ENCODE results near the gene TSC2. TPM values are rescaled to one million over a fixed set of nuclear protein-coding genes. Genes with fewer than 3 reads are reported as not detected.
"Not testable (repeated sequence)": the region's sequence is repeated elsewhere in the genome, so short reads cannot be mapped to it uniquely, and the experiment has no call there.

TSC2 gene
- total RNA-seq, 1 donor from 2014 or later = 80.1 TPM

DNA sequence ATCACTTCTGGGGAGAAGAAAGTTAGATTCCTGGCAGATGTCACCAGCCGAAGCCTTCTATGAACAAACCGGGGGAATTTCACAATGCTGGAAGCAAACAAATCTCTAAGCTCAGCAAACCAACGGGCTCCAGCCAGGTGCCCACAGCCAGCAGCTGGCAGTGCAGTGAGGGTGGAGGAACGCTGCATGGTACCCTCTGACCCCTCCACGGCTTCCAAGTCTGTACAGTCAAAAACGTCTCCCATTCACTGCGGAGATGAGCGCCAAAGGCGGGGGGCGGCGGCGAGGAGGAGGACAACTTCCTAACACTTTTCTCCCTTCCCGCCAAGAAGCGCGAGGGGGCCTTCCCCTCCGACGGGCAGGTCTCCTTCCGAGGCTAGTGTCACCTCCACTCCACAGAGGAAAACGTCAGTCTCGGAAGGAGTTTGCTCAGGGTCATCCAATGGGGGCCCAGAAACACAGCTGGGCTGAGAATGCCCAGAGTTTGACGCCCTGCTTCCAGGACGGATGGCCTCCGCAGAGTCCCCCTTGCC is 39.1 kb upstream of the TSC2 start:
- Histone ChIP-seq H3K9me3 (replicated peaks) (no peaks in the 10 kb centered on the region), H3K4me3 (peak overlapping the region; percentile 93), H3K27me3 (ENCODE audit: low read depth) (no peaks in the 10 kb centered on the region), H3K27ac (replicated peaks) (peak overlapping the region; percentile 91), H3K36me3 (no peaks in the 10 kb centered on the region), H3K4me1 (peaks cover 68% of the 10 kb centered on the region)
- TF ChIP-seq, protein P1, sequence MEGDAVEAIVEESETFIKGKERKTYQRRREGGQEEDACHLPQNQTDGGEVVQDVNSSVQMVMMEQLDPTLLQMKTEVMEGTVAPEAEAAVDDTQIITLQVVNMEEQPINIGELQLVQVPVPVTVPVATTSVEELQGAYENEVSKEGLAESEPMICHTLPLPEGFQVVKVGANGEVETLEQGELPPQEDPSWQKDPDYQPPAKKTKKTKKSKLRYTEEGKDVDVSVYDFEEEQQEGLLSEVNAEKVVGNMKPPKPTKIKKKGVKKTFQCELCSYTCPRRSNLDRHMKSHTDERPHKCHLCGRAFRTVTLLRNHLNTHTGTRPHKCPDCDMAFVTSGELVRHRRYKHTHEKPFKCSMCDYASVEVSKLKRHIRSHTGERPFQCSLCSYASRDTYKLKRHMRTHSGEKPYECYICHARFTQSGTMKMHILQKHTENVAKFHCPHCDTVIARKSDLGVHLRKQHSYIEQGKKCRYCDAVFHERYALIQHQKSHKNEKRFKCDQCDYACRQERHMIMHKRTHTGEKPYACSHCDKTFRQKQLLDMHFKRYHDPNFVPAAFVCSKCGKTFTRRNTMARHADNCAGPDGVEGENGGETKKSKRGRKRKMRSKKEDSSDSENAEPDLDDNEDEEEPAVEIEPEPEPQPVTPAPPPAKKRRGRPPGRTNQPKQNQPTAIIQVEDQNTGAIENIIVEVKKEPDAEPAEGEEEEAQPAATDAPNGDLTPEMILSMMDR (IDR thresholded peaks at IDR 0.05; ENCODE audit: borderline replicate concordance) = no peak
- intact Hi-C loops (cut with micrococcal nuclease) = no loop called here
- peak; percentile 17 for DNase-seq

DNA sequence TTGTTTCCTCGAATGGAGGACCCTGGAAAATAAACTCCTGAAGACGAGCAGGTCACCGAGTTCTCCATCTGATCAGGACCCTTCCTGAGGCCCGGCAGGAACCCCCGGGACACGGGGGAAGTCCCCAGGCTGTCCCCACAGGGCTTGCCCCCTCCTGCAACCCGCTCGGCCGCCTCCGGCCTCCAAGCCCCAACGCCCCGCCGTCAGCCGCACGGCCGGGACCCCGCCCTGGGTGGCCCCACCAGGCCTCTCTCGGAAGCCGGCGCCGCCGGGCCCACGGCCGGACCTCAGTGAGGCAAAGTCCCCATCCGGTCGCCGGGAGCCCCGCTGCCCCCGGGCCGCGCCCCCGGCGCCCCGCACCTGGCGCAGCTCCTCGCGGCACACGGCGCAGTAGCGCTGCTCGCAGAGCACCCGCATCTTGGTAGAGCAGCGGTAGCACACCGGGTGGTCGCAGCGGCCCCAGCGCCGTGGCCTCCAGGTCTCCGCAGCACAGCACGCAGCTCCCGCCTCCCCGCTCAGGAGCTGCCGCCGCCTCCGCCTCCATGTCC is 38.5 kb upstream of the TSC2 start:
- H3K36me3 ChIP-seq = no peaks in the 10 kb centered on the region
- peak overlapping the region; percentile 91 for H3K27ac ChIP-seq (replicated peaks)
- peaks cover 63% of the 10 kb centered on the region for H3K4me1 ChIP-seq
- no peaks in the 10 kb centered on the region for H3K9me3 ChIP-seq (replicated peaks)
- no peaks in the 10 kb centered on the region for H3K27me3 ChIP-seq (ENCODE audit: low read depth)
- H3K4me3 ChIP-seq = peak overlapping the region; percentile 93
- TF ChIP-seq, protein P1 (IDR thresholded peaks at IDR 0.05; ENCODE audit: borderline replicate concordance) = no peak
- intact Hi-C loops (cut with micrococcal nuclease) = no loop called here
- DNase-seq = peak; percentile 22

DNA sequence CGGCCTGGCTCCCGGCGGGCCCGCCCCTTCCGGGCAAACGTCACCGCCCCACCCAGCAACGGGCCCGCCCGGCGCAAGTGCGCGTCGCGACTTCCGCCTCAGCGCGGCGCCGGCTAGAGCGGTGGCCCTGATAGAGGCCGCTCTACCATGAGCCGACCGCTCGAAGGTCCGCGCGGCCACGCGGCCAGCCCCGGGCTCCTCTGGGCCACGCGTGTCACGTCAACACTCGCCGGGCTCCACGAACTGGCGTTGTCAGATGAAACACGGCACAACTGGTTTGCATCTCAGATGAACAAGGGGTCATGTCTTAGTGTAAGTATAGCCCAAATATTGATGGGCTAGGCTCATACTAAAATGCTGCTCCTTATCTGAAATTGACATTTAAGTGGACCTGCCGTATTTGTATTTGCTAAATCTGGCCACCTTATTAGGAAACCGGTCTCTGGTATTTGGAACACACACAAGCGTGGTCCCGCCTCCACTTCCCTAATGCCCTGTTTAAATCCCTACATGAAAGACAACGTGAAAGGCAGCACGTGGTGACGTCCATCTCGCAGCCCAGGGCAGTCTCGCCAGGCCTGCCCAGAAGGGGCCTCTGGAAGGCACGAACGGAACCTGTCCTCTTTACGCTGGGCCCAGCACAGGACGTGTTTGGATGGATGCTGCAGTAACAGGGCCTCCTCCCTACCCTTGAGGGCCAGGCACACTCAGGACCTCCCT is 37.8 kb upstream of the TSC2 start, which contains the start of gene ZNF598:
Gene ZNF598 (minus strand): TSS at position 31 of the 720 bp plus-strand sequence.
- Histone ChIP-seq H3K36me3 (no peaks in the 10 kb centered on the region), H3K9me3 (replicated peaks) (no peaks in the 10 kb centered on the region), H3K4me1 (peaks cover 56% of the 10 kb centered on the region), H3K4me3 (peak within 1 kb of the TSS; percentile 93), H3K27me3 (ENCODE audit: low read depth) (no peaks in the 10 kb centered on the region), H3K27ac (replicated peaks) (peak within 1 kb of the TSS; percentile 91)
- TF ChIP-seq, protein P1 (IDR thresholded peaks at IDR 0.05; ENCODE audit: borderline replicate concordance) = no peak
- peak; percentile 85 for DNase-seq
- intact Hi-C loops (cut with micrococcal nuclease) = no loop called here

DNA sequence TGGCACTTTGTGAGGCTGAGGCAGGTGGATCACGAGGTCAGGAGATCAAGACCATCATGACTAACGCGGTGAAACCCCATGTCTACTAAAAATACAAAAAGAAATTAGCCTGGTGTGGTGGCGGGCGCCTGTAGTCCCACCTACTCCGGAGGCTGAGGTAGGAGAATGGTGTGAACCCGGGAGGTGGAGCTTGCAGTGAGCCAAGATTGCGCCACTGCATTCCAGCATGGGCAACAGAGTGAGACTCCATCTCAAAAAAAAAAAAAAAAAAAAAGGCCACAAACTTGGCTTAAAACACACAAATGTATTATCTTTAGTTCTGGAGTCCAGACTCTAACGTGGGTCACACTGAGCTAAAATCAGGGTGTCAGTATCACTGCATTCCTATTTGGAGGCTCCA is 36.1 kb upstream of the TSC2 start:
- H3K27ac ChIP-seq (replicated peaks); DNase-seq; H3K27me3 ChIP-seq (ENCODE audit: low read depth); H3K36me3 ChIP-seq; H3K9me3 ChIP-seq (replicated peaks); H3K4me3 ChIP-seq; intact Hi-C loops (cut with micrococcal nuclease): not testable (repeated sequence)
- peaks cover 38% of the 10 kb centered on the region for H3K4me1 ChIP-seq

DNA sequence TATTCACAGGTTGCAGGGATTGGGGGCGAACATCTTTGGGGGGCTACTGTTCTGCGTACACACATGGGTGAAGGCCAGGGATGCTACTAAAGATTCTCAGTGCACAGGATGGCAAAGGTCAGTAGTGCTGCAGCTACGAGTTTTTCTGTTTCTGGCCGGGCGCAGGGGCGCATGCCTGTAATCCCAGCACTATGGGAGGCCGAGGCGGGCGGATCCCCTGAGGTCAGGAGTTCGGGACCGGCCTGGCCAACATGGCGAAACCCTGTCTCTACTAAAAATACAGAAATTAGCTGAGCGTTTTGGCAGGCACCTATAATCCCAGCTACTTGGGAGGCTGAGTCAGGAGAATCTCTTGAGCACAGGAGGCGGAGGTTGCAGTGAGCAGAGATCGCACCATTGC is 34.3 kb upstream of the TSC2 start:
- H3K27me3 ChIP-seq (ENCODE audit: low read depth) = peaks cover 21% of the 10 kb centered on the region
- H3K4me3 ChIP-seq = no peak overlapping the region
- DNase-seq = no peak
- H3K27ac ChIP-seq (replicated peaks) = no peak overlapping the region
- TF ChIP-seq, protein P1 (IDR thresholded peaks at IDR 0.05; ENCODE audit: borderline replicate concordance) = no peak
- H3K9me3 ChIP-seq (replicated peaks) = no peaks in the 10 kb centered on the region
- intact Hi-C loops (cut with micrococcal nuclease) = no loop called here
- H3K36me3 ChIP-seq = no peaks in the 10 kb centered on the region
- H3K4me1 ChIP-seq = peaks cover 20% of the 10 kb centered on the region

Measured in left ventricle myocardium inferior (tissue), 1 donor.